ENCODE results near the gene IFNA16. TPM values are rescaled to one million over a fixed set of nuclear protein-coding genes. Genes with fewer than 3 reads are reported as not detected.
"Not testable (repeated sequence)": the region's sequence is repeated elsewhere in the genome, so short reads cannot be mapped to it uniquely, and the experiment has no call there.

IFNA16 gene
- total RNA-seq, 2 experiments from 2014 or later, result not detected

DNA sequence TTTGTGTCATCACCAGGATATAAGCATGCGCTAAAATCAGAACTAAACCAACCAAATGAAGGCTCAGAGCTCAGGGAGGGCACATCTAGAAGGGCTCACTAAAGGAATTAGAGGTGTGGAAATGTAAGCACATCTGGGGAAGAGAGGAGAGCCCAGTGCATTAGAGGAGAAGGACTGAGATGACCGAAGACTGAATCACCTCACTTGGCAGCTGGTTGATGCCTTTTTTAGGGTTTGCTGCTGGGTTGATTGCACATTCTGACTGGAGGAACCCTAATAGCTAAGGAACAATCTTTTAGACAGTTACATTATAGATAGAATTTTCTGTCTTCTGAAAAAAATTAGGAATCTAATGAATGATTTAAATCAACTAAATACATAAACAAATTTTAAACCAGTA, 42.4 kb downstream of the IFNA16 start:
- Histone ChIP-seq H3K4me1 (ENCODE audit: insufficient read depth, low read length, poor library complexity, severe bottlenecking) (no peaks in the 10 kb centered on the region), H3K4me3 (ENCODE audit: low read depth, low read length, poor library complexity, severe bottlenecking) (no peak overlapping the region), H3K36me3 (ENCODE audit: insufficient read depth, low read length) (no peaks in the 10 kb centered on the region), H3K4me2 (ENCODE audit: low read length) (no peak overlapping the region), H3K9me2 (ENCODE audit: insufficient read depth, low read length) (no peaks in the 10 kb centered on the region), H3K27ac (ENCODE audit: low read depth, low read length, poor library complexity, severe bottlenecking) (no peak overlapping the region), H2AFZ (ENCODE audit: low read length) (no peak overlapping the region), H4K20me1 (ENCODE audit: insufficient read depth, low read length) (no peaks in the 10 kb centered on the region), H3K9me3 (ENCODE audit: low read length) (no peaks in the 10 kb centered on the region), H3K79me2 (ENCODE audit: insufficient read depth, low read depth, low read length) (no peaks in the 10 kb centered on the region)
- ChIA-PET POLR2A (interaction anchor here (0.8 kb wide), 1 partner anchor 27 kb away, joined by 3 read pairs; the partner anchor contains the start of gene IFNA7), CTCF (ENCODE audit: unreplicated experiment) (no interaction called here)
- no peak for DNase-seq (ENCODE audit: low spot score)
- TF ChIP-seq EZH2phosphoT487 (IDR thresholded peaks at IDR 0.05; ENCODE audit: borderline replicate concordance, low read depth, low read length), result no peak
- TF ChIP-seq, protein P1, sequence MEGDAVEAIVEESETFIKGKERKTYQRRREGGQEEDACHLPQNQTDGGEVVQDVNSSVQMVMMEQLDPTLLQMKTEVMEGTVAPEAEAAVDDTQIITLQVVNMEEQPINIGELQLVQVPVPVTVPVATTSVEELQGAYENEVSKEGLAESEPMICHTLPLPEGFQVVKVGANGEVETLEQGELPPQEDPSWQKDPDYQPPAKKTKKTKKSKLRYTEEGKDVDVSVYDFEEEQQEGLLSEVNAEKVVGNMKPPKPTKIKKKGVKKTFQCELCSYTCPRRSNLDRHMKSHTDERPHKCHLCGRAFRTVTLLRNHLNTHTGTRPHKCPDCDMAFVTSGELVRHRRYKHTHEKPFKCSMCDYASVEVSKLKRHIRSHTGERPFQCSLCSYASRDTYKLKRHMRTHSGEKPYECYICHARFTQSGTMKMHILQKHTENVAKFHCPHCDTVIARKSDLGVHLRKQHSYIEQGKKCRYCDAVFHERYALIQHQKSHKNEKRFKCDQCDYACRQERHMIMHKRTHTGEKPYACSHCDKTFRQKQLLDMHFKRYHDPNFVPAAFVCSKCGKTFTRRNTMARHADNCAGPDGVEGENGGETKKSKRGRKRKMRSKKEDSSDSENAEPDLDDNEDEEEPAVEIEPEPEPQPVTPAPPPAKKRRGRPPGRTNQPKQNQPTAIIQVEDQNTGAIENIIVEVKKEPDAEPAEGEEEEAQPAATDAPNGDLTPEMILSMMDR (conservative IDR thresholded peaks at IDR 0.05; ENCODE audit: low read length), result no peak
- no TSS peak for BruUV-seq (replicated peaks)
- intact Hi-C loops (cut with micrococcal nuclease; ENCODE audit: unreplicated experiment), result no loop called here

DNA sequence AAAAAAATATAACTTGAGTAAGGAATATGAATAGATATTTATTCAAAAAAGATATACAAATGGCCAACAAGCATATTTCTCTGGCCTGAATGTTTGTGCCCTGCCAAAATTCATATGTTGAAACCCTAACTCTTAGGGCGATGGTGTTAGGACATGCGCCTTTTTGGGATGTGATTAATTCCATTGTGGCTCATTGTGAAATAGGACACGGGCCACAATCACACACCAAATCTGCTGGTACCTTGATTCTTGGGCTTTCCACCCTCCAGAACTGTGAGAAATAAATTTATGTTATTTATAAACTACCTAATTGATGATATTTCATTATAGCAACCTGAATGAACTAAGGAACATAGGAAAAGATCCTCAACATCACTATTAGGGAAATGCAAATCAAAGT, 45.0 kb downstream of the IFNA16 start:
- Histone ChIP-seq H3K9me2 (ENCODE audit: insufficient read depth, low read length) (no peaks in the 10 kb centered on the region), H3K4me3 (ENCODE audit: low read depth, low read length, poor library complexity, severe bottlenecking) (no peak overlapping the region), H3K4me1 (ENCODE audit: insufficient read depth, low read length, poor library complexity, severe bottlenecking) (no peaks in the 10 kb centered on the region), H3K36me3 (ENCODE audit: insufficient read depth, low read length) (no peaks in the 10 kb centered on the region), H3K9me3 (ENCODE audit: low read length) (no peaks in the 10 kb centered on the region), H2AFZ (ENCODE audit: low read length) (no peak overlapping the region), H4K20me1 (ENCODE audit: insufficient read depth, low read length) (no peaks in the 10 kb centered on the region), H3K4me2 (ENCODE audit: low read length) (no peak overlapping the region), H3K79me2 (ENCODE audit: insufficient read depth, low read depth, low read length) (no peaks in the 10 kb centered on the region), H3K27ac (ENCODE audit: low read depth, low read length, poor library complexity, severe bottlenecking) (no peak overlapping the region)
- BruUV-seq (replicated peaks), result no TSS peak
- intact Hi-C loops (cut with micrococcal nuclease; ENCODE audit: unreplicated experiment), result no loop called here
- DNase-seq (ENCODE audit: low spot score), result no peak
- ChIA-PET CTCF (ENCODE audit: unreplicated experiment) (no interaction called here), POLR2A (no interaction called here)
- no peak for TF ChIP-seq EZH2phosphoT487 (IDR thresholded peaks at IDR 0.05; ENCODE audit: borderline replicate concordance, low read depth, low read length)
- TF ChIP-seq, protein P1 (conservative IDR thresholded peaks at IDR 0.05; ENCODE audit: low read length), result no peak

DNA sequence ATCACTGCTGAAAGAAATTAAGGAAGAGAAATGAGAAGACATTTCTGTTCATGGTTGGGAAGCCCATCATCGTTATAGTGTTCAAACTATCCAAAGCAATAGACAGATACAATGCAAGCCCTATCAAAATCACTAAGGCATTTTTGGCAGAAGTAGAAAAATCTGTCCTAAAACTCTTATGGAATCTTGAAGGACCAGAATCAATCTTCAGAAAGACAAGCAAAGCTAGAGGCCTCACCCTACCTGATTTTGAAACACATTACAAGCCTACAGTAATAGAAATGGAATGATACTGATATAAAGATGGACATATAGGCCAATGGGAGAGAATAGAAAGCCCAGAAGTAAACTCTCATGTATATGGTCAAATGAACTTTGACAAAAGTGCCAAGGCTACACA, 45.8 kb downstream of the IFNA16 start:
- Histone ChIP-seq H3K4me1 (ENCODE audit: insufficient read depth, low read length, poor library complexity, severe bottlenecking) (no peaks in the 10 kb centered on the region), H3K9me2 (ENCODE audit: insufficient read depth, low read length) (no peaks in the 10 kb centered on the region), H3K9me3 (ENCODE audit: low read length) (no peaks in the 10 kb centered on the region), H3K4me2 (ENCODE audit: low read length) (no peak overlapping the region), H2AFZ (ENCODE audit: low read length) (no peak overlapping the region), H4K20me1 (ENCODE audit: insufficient read depth, low read length) (no peaks in the 10 kb centered on the region), H3K36me3 (ENCODE audit: insufficient read depth, low read length) (no peaks in the 10 kb centered on the region), H3K4me3 (ENCODE audit: low read depth, low read length, poor library complexity, severe bottlenecking) (no peak overlapping the region), H3K27ac (ENCODE audit: low read depth, low read length, poor library complexity, severe bottlenecking) (no peak overlapping the region), H3K79me2 (ENCODE audit: insufficient read depth, low read depth, low read length) (no peaks in the 10 kb centered on the region)
- BruUV-seq (replicated peaks), result no TSS peak
- TF ChIP-seq, protein P1 (conservative IDR thresholded peaks at IDR 0.05; ENCODE audit: low read length), result no peak
- no peak for TF ChIP-seq EZH2phosphoT487 (IDR thresholded peaks at IDR 0.05; ENCODE audit: borderline replicate concordance, low read depth, low read length)
- intact Hi-C loops (cut with micrococcal nuclease; ENCODE audit: unreplicated experiment), result no loop called here
- no peak for DNase-seq (ENCODE audit: low spot score)
- ChIA-PET CTCF (ENCODE audit: unreplicated experiment) (no interaction called here), POLR2A (no interaction called here)

DNA sequence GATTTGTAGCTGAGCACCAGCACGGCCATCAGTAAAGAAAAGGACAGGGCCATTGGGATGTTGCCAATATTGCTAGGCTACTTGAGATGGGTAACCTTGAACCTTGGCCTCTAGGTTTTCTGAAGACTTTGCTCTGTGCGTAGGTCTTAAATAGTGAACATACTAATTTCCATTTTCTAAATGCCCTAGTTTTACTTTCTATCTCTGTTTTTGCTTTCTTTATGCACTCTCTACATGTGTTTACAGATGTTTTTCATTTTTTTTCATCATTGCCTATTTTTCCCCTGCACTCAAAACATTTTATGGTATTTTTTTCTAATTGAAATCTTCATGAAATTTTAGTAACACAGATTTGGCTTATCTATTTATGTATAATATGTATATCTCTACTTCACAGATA, 50.6 kb downstream of the IFNA16 start, which contains the start of gene IFNA21:
Gene IFNA21 (minus strand): TSS at position 101 of the 400 bp plus-strand sequence. CDS start 48 bp downstream, at position 53.
- H3K9me3 ChIP-seq (ENCODE audit: low read length); intact Hi-C loops (cut with micrococcal nuclease; ENCODE audit: unreplicated experiment); H3K36me3 ChIP-seq (ENCODE audit: insufficient read depth, low read length); H3K9me2 ChIP-seq (ENCODE audit: insufficient read depth, low read length); CTCF ChIA-PET (ENCODE audit: unreplicated experiment); H3K27ac ChIP-seq (ENCODE audit: low read depth, low read length, poor library complexity, severe bottlenecking); H3K4me3 ChIP-seq (ENCODE audit: low read depth, low read length, poor library complexity, severe bottlenecking); H3K79me2 ChIP-seq (ENCODE audit: insufficient read depth, low read depth, low read length); BruUV-seq (replicated peaks); H3K4me2 ChIP-seq (ENCODE audit: low read length); H2AFZ ChIP-seq (ENCODE audit: low read length); H3K4me1 ChIP-seq (ENCODE audit: insufficient read depth, low read length, poor library complexity, severe bottlenecking); DNase-seq (ENCODE audit: low spot score); H4K20me1 ChIP-seq (ENCODE audit: insufficient read depth, low read length): not testable (repeated sequence)
- POLR2A ChIA-PET, result interaction anchor here (0.5 to 0.7 kb wide), 3 partner anchors 56 to 418 kb away, joined by 3 to 8 read pairs (median 3); no protein-coding TSS in a partner anchor

Data from OCI-LY7 (cell line).